HCT116 (cell line): ENCODE measurements around the gene GBP2. TPM values are rescaled to one million over a fixed set of nuclear protein-coding genes. Genes with fewer than 3 reads are reported as not detected.

ENCODE experiments used
- ATAC-seq: fragments of 200-7000 bp; cut with Tn5 transposase; 2 replicates; pipeline ENCODE4 v1.9.1; 2020; ENCODE audit warnings: mild to moderate bottlenecking, moderate library complexity
- BruUV-seq: library from RNA; stranded (reverse); fragments of 400-500 nt; replicated peaks from 2 replicates; lab custom pipeline; 2021; lab: Mats Ljungman, UMichigan
- CTCF ChIA-PET: fragments of 300-600 bp; sonication (Branson Sonifier 250); formaldehyde crosslinking; loops from one replicate; lab custom pipeline; 2021; ENCODE audit warnings: antibody characterized with exemption; lab: Charles Lee
- POLR2A ChIA-PET: fragments of 300-600, 350-600 bp; sonication (Branson Sonifier 250); formaldehyde crosslinking; loops from one replicate; lab custom pipeline; 2021; ENCODE audit warnings: antibody characterized with exemption; lab: Charles Lee
- RAD21 ChIA-PET, 2 experiments: fragments of 300-600 bp; sonication (Branson Sonifier 250); formaldehyde crosslinking; loops; one replicate each; lab custom pipeline; 2023; ENCODE audit warnings: low total read pairs in 2 of 2; ENCODE audit not compliant: uncharacterized antibody in 2 of 2, unreplicated experiment in 2 of 2, low non-redundant PET in 1 of 2; lab: Charles Lee
- DNase-seq: peaks from one replicate; pipeline ENCODE4 v3.0.0-alpha.2; 2010; ENCODE audit warnings: low read depth, low spot score
- H2AFZ ChIP-seq: fragments of 200-600 bp; shearing (Covaris generic), sonication (generic); 2 replicates; pipeline ENCODE4 v1.6.1; 2017; ENCODE audit warnings: low read depth, mixed run types, mixed read lengths, antibody characterized with exemption, low read length; ENCODE audit not compliant: poor library complexity, severe bottlenecking
- H3K27ac ChIP-seq: 2 replicates; pipeline ENCODE4 v1.5.1; 2012; ENCODE audit warnings: low read depth, low read length
- H3K27me3 ChIP-seq: fragments of 200-600 bp; sonication (generic); 2 replicates; pipeline ENCODE4 v1.6.1; 2016; ENCODE audit warnings: mixed run types, low read length, mixed read lengths; ENCODE audit not compliant: insufficient read depth
- H3K36me3 ChIP-seq, 2 experiments: fragments of 200-500 bp in 1 of 2; fragments of 200-600 bp in 1 of 2; sonication (Bioruptor generic) in 1 of 2; sonication (generic) in 1 of 2; 2 replicates each; pipeline versions ENCODE4 v1.5.1 to v1.6.1; 2014 to 2016; ENCODE audit warnings: low read length in 2 of 2, inconsistent platforms in 1 of 2, mixed read lengths in 1 of 2, mixed run types in 1 of 2; ENCODE audit not compliant: insufficient read depth in 2 of 2, control insufficient read depth in 1 of 2
- H3K4me1 ChIP-seq, 2 experiments: fragments of 200-600 bp in 1 of 2; sonication (generic) in 1 of 2; 2 replicates each; pipeline versions ENCODE4 v1.5.1 to v1.6.1; 2012 to 2017; ENCODE audit warnings: low read length in 2 of 2, inconsistent platforms in 1 of 2, mild to moderate bottlenecking in 1 of 2, mixed read lengths in 1 of 2, mixed run types in 1 of 2, moderate library complexity in 1 of 2; ENCODE audit not compliant: insufficient read depth in 2 of 2, control insufficient read depth in 1 of 2
- H3K4me2 ChIP-seq: fragments of 200-600 bp; sonication (generic); 2 replicates; pipeline ENCODE4 v1.6.1; 2017; ENCODE audit warnings: mixed run types, low read length, mixed read lengths
- H3K4me3 ChIP-seq, 2 experiments: fragments of 200-600 bp in 1 of 2; sonication (generic) in 1 of 2; replicated peaks in 1 of 2; 2 replicates each; pipeline ENCODE4 v1.5.1; 2011 to 2016; ENCODE audit warnings: low read length in 2 of 2, control low read depth in 1 of 2, low read depth in 1 of 2, mild to moderate bottlenecking in 1 of 2, mixed read lengths in 1 of 2, mixed run types in 1 of 2
- H3K79me2 ChIP-seq: fragments of 200-600 bp; sonication (generic); 2 replicates; pipeline ENCODE4 v1.6.1; 2017; ENCODE audit warnings: mild to moderate bottlenecking, mixed run types, low read length, moderate library complexity, mixed read lengths; ENCODE audit not compliant: insufficient read depth
- H3K9ac ChIP-seq: fragments of 200-600 bp; sonication (generic); 2 replicates; pipeline ENCODE4 v1.6.1; 2016; ENCODE audit warnings: low read length, mixed read lengths
- H3K9me2 ChIP-seq: fragments of 200-600 bp; sonication (generic), shearing (Covaris generic); 2 replicates; pipeline ENCODE4 v1.6.1; 2017; ENCODE audit warnings: mixed run types, mild to moderate bottlenecking, moderate library complexity; ENCODE audit not compliant: insufficient read depth
- H3K9me3 ChIP-seq, 2 experiments: fragments of 200-500 bp in 1 of 2; fragments of 200-600 bp in 1 of 2; sonication (Bioruptor generic) in 1 of 2; sonication (generic) in 1 of 2; 2 replicates each; pipeline ENCODE4 v1.6.1; 2014 to 2017; ENCODE audit warnings: low read length in 2 of 2, mixed read lengths in 2 of 2, inconsistent platforms in 1 of 2, low read depth in 1 of 2, mild to moderate bottlenecking in 1 of 2, mixed run types in 1 of 2, moderate library complexity in 1 of 2; ENCODE audit not compliant: control insufficient read depth in 1 of 2, insufficient read depth in 1 of 2
- H4K20me1 ChIP-seq: fragments of 200-600 bp; sonication (generic), shearing (Covaris generic); 2 replicates; pipeline ENCODE4 v1.6.1; 2017; ENCODE audit warnings: mixed run types, mild to moderate bottlenecking, moderate library complexity; ENCODE audit not compliant: insufficient read depth
- ATF3 ChIP-seq: IDR thresholded peaks from 2 replicates; pipeline ENCODE4 v1.6.1; 2012
- CBX3 ChIP-seq: IDR thresholded peaks from 2 replicates; pipeline ENCODE4 v1.6.1; 2012; ENCODE audit warnings: low read depth
- CTCF ChIP-seq, 3 experiments: fragments of 200-600 bp in 1 of 3; sonication (generic) in 1 of 3; IDR thresholded peaks in 2 of 3; conservative IDR thresholded peaks in 1 of 3; 2 replicates each; pipeline ENCODE4 v1.5.1; 2012 to 2017; ENCODE audit warnings: low read depth in 2 of 3, low read length in 2 of 3, antibody characterized with exemption in 1 of 3, borderline replicate concordance in 1 of 3, control low read depth in 1 of 3, mild to moderate bottlenecking in 1 of 3, mixed read lengths in 1 of 3, mixed run types in 1 of 3, moderate library complexity in 1 of 3; ENCODE audit not compliant: insufficient read depth in 1 of 3
- EGR1 ChIP-seq: IDR thresholded peaks from 2 replicates; pipeline ENCODE4 v1.6.1; 2012; ENCODE audit warnings: low read depth
- EZH2phosphoT487 ChIP-seq: fragments of 200-600 bp; IDR thresholded peaks from 2 replicates; pipeline ENCODE4 v1.6.1; 2018; ENCODE audit warnings: antibody characterized with exemption, borderline replicate concordance
- JUND ChIP-seq: IDR thresholded peaks from 2 replicates; pipeline ENCODE4 v1.6.1; 2012
- MAX ChIP-seq: IDR thresholded peaks from 2 replicates; pipeline ENCODE4 v1.6.1; 2012
- SIN3A ChIP-seq: IDR thresholded peaks from 2 replicates; pipeline ENCODE4 v1.6.1; 2012; ENCODE audit warnings: low read depth
- SRF ChIP-seq: IDR thresholded peaks from 2 replicates; pipeline ENCODE4 v1.6.1; 2012; ENCODE audit warnings: low read depth
- ZFX ChIP-seq: fragments of 450-650 bp; IDR thresholded peaks from 2 replicates; pipeline ENCODE4 v1.6.1; 2017
- intact Hi-C: fragments of 100-400 bp; cut with micrococcal nuclease; formaldehyde crosslinking; loops from 2 replicates; pipeline ENCODE4 v1.10.0; 2022
- total RNA-seq: library from RNA; stranded (reverse); gene quantifications from one replicate; pipeline ENCODE4 v1.2.1, GENCODE V29; 2021; ENCODE audit not compliant: unreplicated experiment
- TF ChIP-seq, protein P1 (sequence below): IDR thresholded peaks from 2 replicates; pipeline ENCODE4 v1.6.1; 2011; ENCODE audit warnings: mild to moderate bottlenecking, low read length, moderate library complexity; ENCODE audit not compliant: insufficient replicate concordance; ENCODE audit errors: extremely low read depth

GBP2 gene
- total RNA-seq, 1 experiment from 2014 or later: 0.98 TPM

- TF ChIP-seq JUND (no peak), CBX3 (no peak)
- TF ChIP-seq, all 23 proteins: peak for 0
Measured at GRCh38 chr1:89146721-89147120, 20.8 kb upstream of the GBP2 start (continued).

DNA sequence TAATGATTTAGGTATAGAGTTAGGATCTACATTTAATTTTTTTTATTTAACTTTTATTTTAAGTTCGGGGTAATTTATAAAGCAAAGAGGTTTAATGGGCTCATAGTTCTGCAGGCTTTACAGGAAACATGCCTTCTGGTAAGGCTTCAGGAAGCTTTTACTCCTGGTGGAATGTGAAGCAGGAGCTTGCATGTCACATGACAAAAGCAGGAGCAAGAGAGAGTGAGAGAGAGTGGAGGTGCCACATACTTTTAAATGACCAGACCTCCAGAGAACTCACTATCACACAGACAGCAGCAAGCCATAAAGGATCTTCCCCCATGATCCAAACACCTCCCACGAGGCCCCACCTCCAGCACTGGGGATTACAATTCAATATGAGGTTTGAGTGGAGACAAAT, 17.6 kb upstream of the GBP2 start:
- RAD21 ChIA-PET: no interaction called here
- Histone ChIP-seq H3K4me3 (no peak overlapping the region), H3K9me2 (no peaks in the 10 kb centered on the region), H3K4me2 (no peak overlapping the region), H4K20me1 (no peaks in the 10 kb centered on the region), H3K4me1 (no peaks in the 10 kb centered on the region), H2AFZ (no peak overlapping the region), H3K27ac (no peak overlapping the region), H3K27me3 (no peaks in the 10 kb centered on the region), H3K9me3 (no peaks in the 10 kb centered on the region), H3K79me2 (no peaks in the 10 kb centered on the region), H3K9ac (no peak overlapping the region), H3K36me3 (no peaks in the 10 kb centered on the region)
- CTCF ChIA-PET: no interaction called here
- no TSS peak for BruUV-seq
- no peak for ATAC-seq
- no peak for TF ChIP-seq EZH2phosphoT487
- TF ChIP-seq MAX: no peak
- no peak for TF ChIP-seq ZFX
- DNase-seq: no peak
- POLR2A ChIA-PET: no interaction called here
- intact Hi-C loops: no loop called here

DNA sequence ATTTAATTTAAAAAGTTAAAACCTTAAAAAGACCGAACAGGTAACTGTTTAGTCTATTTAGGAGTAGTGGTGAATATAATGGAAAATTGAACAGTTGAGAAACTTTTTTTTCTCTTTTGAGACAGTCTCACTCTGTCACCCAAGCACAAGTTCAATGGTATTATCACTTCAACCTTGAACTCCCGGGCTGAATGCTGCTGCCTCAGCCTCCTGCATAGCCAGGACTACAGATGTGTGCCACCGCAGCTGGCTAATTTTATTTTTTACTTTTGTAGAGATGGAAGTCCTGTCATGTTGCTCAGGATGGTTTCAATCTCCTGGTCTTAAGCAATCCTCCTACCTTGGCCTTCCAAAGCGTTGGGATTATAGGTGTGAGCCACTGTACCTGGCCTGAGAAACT, 16.2 kb upstream of the GBP2 start:
- DNase-seq (no peak), ATAC-seq (no peak)
- POLR2A ChIA-PET: no interaction called here
- Histone ChIP-seq H3K27me3 (no peaks in the 10 kb centered on the region), H4K20me1 (no peaks in the 10 kb centered on the region), H3K36me3 (no peaks in the 10 kb centered on the region), H3K4me1 (no peaks in the 10 kb centered on the region), H3K4me2 (no peak overlapping the region), H3K4me3 (no peak overlapping the region), H3K9me3 (no peaks in the 10 kb centered on the region), H3K9me2 (no peaks in the 10 kb centered on the region), H2AFZ (no peak overlapping the region), H3K27ac (no peak overlapping the region), H3K79me2 (no peaks in the 10 kb centered on the region), H3K9ac (no peak overlapping the region)
- intact Hi-C loops: no loop called here
- CTCF ChIA-PET: no interaction called here
- RAD21 ChIA-PET: no interaction called here
- BruUV-seq: no TSS peak
- TF ChIP-seq ATF3 (no peak), SIN3A (no peak), SRF (no peak), EGR1 (no peak), CTCF (IDR thresholded peaks at IDR 0.05 in 2 of 3, conservative IDR thresholded peaks at IDR 0.05 in 1 of 3; ENCODE audit: borderline replicate concordance in 1 of 3, insufficient read depth in 1 of 3, low read depth in 2 of 3, low read length in 2 of 3) (no peak), JUND (no peak)
- TF ChIP-seq, protein P1, sequence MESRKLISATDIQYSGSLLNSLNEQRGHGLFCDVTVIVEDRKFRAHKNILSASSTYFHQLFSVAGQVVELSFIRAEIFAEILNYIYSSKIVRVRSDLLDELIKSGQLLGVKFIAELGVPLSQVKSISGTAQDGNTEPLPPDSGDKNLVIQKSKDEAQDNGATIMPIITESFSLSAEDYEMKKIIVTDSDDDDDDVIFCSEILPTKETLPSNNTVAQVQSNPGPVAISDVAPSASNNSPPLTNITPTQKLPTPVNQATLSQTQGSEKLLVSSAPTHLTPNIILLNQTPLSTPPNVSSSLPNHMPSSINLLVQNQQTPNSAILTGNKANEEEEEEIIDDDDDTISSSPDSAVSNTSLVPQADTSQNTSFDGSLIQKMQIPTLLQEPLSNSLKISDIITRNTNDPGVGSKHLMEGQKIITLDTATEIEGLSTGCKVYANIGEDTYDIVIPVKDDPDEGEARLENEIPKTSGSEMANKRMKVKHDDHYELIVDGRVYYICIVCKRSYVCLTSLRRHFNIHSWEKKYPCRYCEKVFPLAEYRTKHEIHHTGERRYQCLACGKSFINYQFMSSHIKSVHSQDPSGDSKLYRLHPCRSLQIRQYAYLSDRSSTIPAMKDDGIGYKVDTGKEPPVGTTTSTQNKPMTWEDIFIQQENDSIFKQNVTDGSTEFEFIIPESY: no peak
